ENCODE data around the gene DSP.

Gene DSP

GRCh38 chr6:7535498-7535897 is 6.0 kb upstream of the DSP start:
- DNase-seq: no peak

GRCh38 chr6:7537565-7538174 is 3.8 kb upstream of the DSP start:
- no peak for DNase-seq

- DNase-seq: no peak
Measured at GRCh38 chr6:7538484-7538883, 3.0 kb upstream of the DSP start.

GRCh38 chr6:7540595-7540994 is 876 bp upstream of the DSP start:
- no peak for DNase-seq

- no peak for DNase-seq
Measured at GRCh38 chr6:7542065-7542873, 798 bp downstream of the DSP start.

- DNase-seq: no peak
Measured at GRCh38 chr6:7542874-7543624, 1.6 kb downstream of the DSP start.

- DNase-seq: no peak
Measured at GRCh38 chr6:7543789-7544424, 2.4 kb downstream of the DSP start.

GRCh38 chr6:7544597-7544996 is 3.1 kb downstream of the DSP start:
- no peak for DNase-seq

- no peak for DNase-seq
Measured at GRCh38 chr6:7545316-7546019, 4.0 kb downstream of the DSP start.

- no peak for DNase-seq
Measured at GRCh38 chr6:7546020-7546369, 4.5 kb downstream of the DSP start.

GRCh38 chr6:7546383-7546782 is 4.9 kb downstream of the DSP start:
- no peak for DNase-seq

GRCh38 chr6:7546896-7547295 is 5.4 kb downstream of the DSP start:
- DNase-seq: no peak

- DNase-seq: no peak
Measured at GRCh38 chr6:7547315-7547714, 5.8 kb downstream of the DSP start.

GRCh38 chr6:7550433-7550801 is 8.9 kb downstream of the DSP start:
- DNase-seq: no peak

- no peak for DNase-seq
Measured at GRCh38 chr6:7554533-7555275, 13.2 kb downstream of the DSP start.

GRCh38 chr6:7555671-7556070 is 14.2 kb downstream of the DSP start:
- DNase-seq: no peak

GRCh38 chr6:7556394-7557106 is 15.1 kb downstream of the DSP start:
- DNase-seq: no peak

- no peak for DNase-seq
Measured at GRCh38 chr6:7557652-7558051, 16.2 kb downstream of the DSP start.

GRCh38 chr6:7558781-7559180 is 17.3 kb downstream of the DSP start:
- no peak for DNase-seq

GRCh38 chr6:7559196-7559595 is 17.7 kb downstream of the DSP start:
- no peak for DNase-seq

- no peak for DNase-seq
Measured at GRCh38 chr6:7559651-7560385, 18.3 kb downstream of the DSP start.

Data from activated CD4-positive, alpha-beta T cell treated with anti-CD3 and anti-CD28 coated beads, Interleukin-2, amount 50 U/mL, for 16 hours (primary cell).